IMR-90 (cell line): ENCODE measurements around the gene PRDX5. TPM values are rescaled to one million over a fixed set of nuclear protein-coding genes. Genes with fewer than 3 reads are reported as not detected.

Experiments used
- ATAC-seq: fragments of 200-7000 bp; cut with Tn5 transposase; 2 replicates; pipeline ENCODE4 v1.9.1; 2020; ENCODE audit warnings: low read depth, mild to moderate bottlenecking, moderate library complexity
- BruUV-seq: library from RNA; stranded (reverse); fragments of 400-500 nt; replicated peaks from 2 replicates; lab custom pipeline; 2021; lab: Mats Ljungman, UMichigan
- CTCF ChIA-PET: fragments of 300-600 bp; formaldehyde crosslinking; extraction: SDS; loops from one replicate; lab custom pipeline; 2021; ENCODE audit warnings: antibody characterized with exemption; lab: Yijun Ruan, JAX
- POLR2A ChIA-PET: fragments of 300-600 bp; sonication (Branson Sonifier 250); formaldehyde crosslinking; loops from one replicate; lab custom pipeline; 2022; ENCODE audit warnings: antibody characterized with exemption; ENCODE audit not compliant: unreplicated experiment; lab: Charles Lee
- DNase-seq: peaks from one replicate; pipeline ENCODE4 v3.0.0; 2013
- H2AFZ ChIP-seq: replicated peaks from 2 replicates; pipeline ENCODE3; 2013; ENCODE audit warnings: low read length, mild to moderate bottlenecking; ENCODE audit not compliant: poor library complexity
- H2AK5ac ChIP-seq: 2 replicates; pipeline ENCODE4 v1.6.1; 2013; ENCODE audit warnings: low read depth, low read length, inconsistent platforms
- H2AK9ac ChIP-seq: replicated peaks from 2 replicates; pipeline ENCODE3; 2013; ENCODE audit warnings: mild to moderate bottlenecking, low read depth, low read length, moderate library complexity; ENCODE audit not compliant: poor library complexity
- H2BK120ac ChIP-seq: 2 replicates; pipeline ENCODE4 v1.6.1; 2013; ENCODE audit warnings: low read depth, low read length, inconsistent platforms
- H2BK15ac ChIP-seq: 3 replicates; pipeline ENCODE4 v1.6.1; 2013; ENCODE audit warnings: low read depth, low read length, inconsistent platforms
- H2BK20ac ChIP-seq: 2 replicates; pipeline ENCODE4 v1.6.1; 2013; ENCODE audit warnings: low read depth, mild to moderate bottlenecking, inconsistent platforms, low read length, moderate library complexity
- H2BK5ac ChIP-seq: 2 replicates; pipeline ENCODE4 v1.6.1; 2013; ENCODE audit warnings: mild to moderate bottlenecking, low read depth, low read length, inconsistent platforms; ENCODE audit not compliant: poor library complexity, severe bottlenecking
- H3K14ac ChIP-seq: replicated peaks from 2 replicates; pipeline ENCODE4 v1.6.1; 2013; ENCODE audit warnings: low read depth, low read length, inconsistent platforms
- H3K18ac ChIP-seq: 2 replicates; pipeline ENCODE4 v1.6.1; 2013; ENCODE audit warnings: low read depth, low read length, control low read depth
- H3K23ac ChIP-seq: 2 replicates; pipeline ENCODE4 v1.6.1; 2013; ENCODE audit warnings: low read depth, low read length, inconsistent platforms
- H3K27ac ChIP-seq: 2 replicates; pipeline ENCODE4 v1.5.1; 2013; ENCODE audit warnings: mild to moderate bottlenecking, control low read depth, low read length; ENCODE audit not compliant: insufficient read depth
- H3K27me3 ChIP-seq: 2 replicates; pipeline ENCODE4 v1.6.1; 2013; ENCODE audit warnings: low read length; ENCODE audit not compliant: control insufficient read depth, insufficient read depth
- H3K36me3 ChIP-seq: 2 replicates; pipeline ENCODE4 v1.6.1; 2013; ENCODE audit warnings: low read length, mixed read lengths; ENCODE audit not compliant: control insufficient read depth, insufficient read depth
- H3K4ac ChIP-seq: 2 replicates; pipeline ENCODE4 v1.6.1; 2013; ENCODE audit warnings: low read depth, low read length, inconsistent platforms
- H3K4me1 ChIP-seq: 2 replicates; pipeline ENCODE4 v1.6.1; 2013; ENCODE audit warnings: low read length, mixed read lengths; ENCODE audit not compliant: control insufficient read depth, insufficient read depth
- H3K4me2 ChIP-seq: 2 replicates; pipeline ENCODE4 v1.6.1; 2013; ENCODE audit warnings: low read depth, mild to moderate bottlenecking, control low read depth, low read length, moderate library complexity
- H3K4me3 ChIP-seq: 2 replicates; pipeline ENCODE4 v1.5.1; 2013; ENCODE audit warnings: low read depth, mild to moderate bottlenecking, control low read depth, low read length, moderate library complexity; ENCODE audit not compliant: insufficient read depth
- H3K56ac ChIP-seq: 2 replicates; pipeline ENCODE4 v1.6.1; 2013; ENCODE audit warnings: low read length, inconsistent platforms; ENCODE audit not compliant: insufficient read depth; ENCODE audit errors: extremely low read depth
- H3K79me1 ChIP-seq, 2 experiments: 2 replicates each; pipeline ENCODE4 v1.6.1; 2013; ENCODE audit warnings: low read length in 2 of 2, inconsistent platforms in 1 of 2, low read depth in 1 of 2
- H3K9ac ChIP-seq: 2 replicates; pipeline ENCODE4 v1.6.1; 2013; ENCODE audit warnings: low read depth, low read length, control low read depth
- H3K9me1 ChIP-seq: 2 replicates; pipeline ENCODE4 v1.6.1; 2013; ENCODE audit warnings: low read length, inconsistent platforms; ENCODE audit not compliant: insufficient read depth
- H3K9me3 ChIP-seq: 2 replicates; pipeline ENCODE4 v1.6.1; 2013; ENCODE audit warnings: low read length; ENCODE audit not compliant: control insufficient read depth, insufficient read depth
- H4K20me1 ChIP-seq: 2 replicates; pipeline ENCODE4 v1.6.1; 2013; ENCODE audit warnings: low read length, inconsistent platforms; ENCODE audit not compliant: insufficient read depth
- H4K5ac ChIP-seq: 2 replicates; pipeline ENCODE4 v1.6.1; 2013; ENCODE audit warnings: mild to moderate bottlenecking, low read depth, low read length, control low read depth
- H4K8ac ChIP-seq, 2 experiments: 2 replicates each; pipeline ENCODE4 v1.6.1; 2013; ENCODE audit warnings: low read depth in 2 of 2, low read length in 2 of 2, control low read depth in 1 of 2, inconsistent platforms in 1 of 2
- H4K91ac ChIP-seq: 2 replicates; pipeline ENCODE4 v1.6.1; 2013; ENCODE audit warnings: low read depth, low read length, inconsistent platforms; ENCODE audit not compliant: insufficient read depth
- CEBPB ChIP-seq: IDR thresholded peaks from 2 replicates; pipeline ENCODE4 v1.6.1; 2012; ENCODE audit warnings: low read depth, low read length, improper control_type of control experiment
- CHD1 ChIP-seq: IDR thresholded peaks from 2 replicates; pipeline ENCODE4 v1.6.1; 2012; ENCODE audit warnings: low read depth, low read length, improper control_type of control experiment
- FOS ChIP-seq: fragments of 150-350 bp; IDR thresholded peaks from 2 replicates; pipeline ENCODE4 v1.6.1; 2016; ENCODE audit warnings: low read depth, low read length
- MAFK ChIP-seq: IDR thresholded peaks from 2 replicates; pipeline ENCODE4 v1.6.1; 2012; ENCODE audit warnings: low read depth, low read length, improper control_type of control experiment
- MAZ ChIP-seq: IDR thresholded peaks from 2 replicates; pipeline ENCODE4 v1.6.1; 2012; ENCODE audit warnings: low read depth, mild to moderate bottlenecking, low read length, improper control_type of control experiment, moderate library complexity, borderline replicate concordance
- MXI1 ChIP-seq: IDR thresholded peaks from 2 replicates; pipeline ENCODE4 v1.6.1; 2012; ENCODE audit warnings: low read depth, mild to moderate bottlenecking, low read length, moderate library complexity, borderline replicate concordance
- RAD21 ChIP-seq: IDR thresholded peaks from 2 replicates; pipeline ENCODE4 v1.6.1; 2012; ENCODE audit warnings: low read length, improper control_type of control experiment
- RCOR1 ChIP-seq: IDR thresholded peaks from 2 replicates; pipeline ENCODE4 v1.6.1; 2012; ENCODE audit warnings: mild to moderate bottlenecking, low read length, improper control_type of control experiment; ENCODE audit not compliant: insufficient replicate concordance
- SMC3 ChIP-seq: fragments of 150-350 bp; IDR thresholded peaks from 2 replicates; pipeline ENCODE4 v1.6.1; 2016; ENCODE audit warnings: low read depth, mild to moderate bottlenecking, antibody characterized with exemption, low read length, moderate library complexity
- WGBS, 2 experiments: methylation state at CpG; one replicate each; pipeline versions ENCODE4 v1.1.5 to v1.1.7; 2013; ENCODE audit warnings: missing lambda C conversion rate in 2 of 2; ENCODE audit not compliant: insufficient read length in 1 of 2; ENCODE audit errors: extremely low coverage in 2 of 2; 5-methylcytosine and 5-hydroxymethylcytosine counted together
- dilution Hi-C: fragments of 300-500 bp; cut with HindIII; formaldehyde crosslinking; loops from one replicate; pipeline ENCODE4 v1.14.3; 2018; ENCODE audit warnings: low sequenced_read_pairs; ENCODE audit not compliant: unreplicated experiment
- in situ Hi-C: fragments of 300-500 bp; cut with MboI; formaldehyde crosslinking; loops from 3 replicates; pipeline ENCODE4 v1.14.3; 2019; ENCODE audit warnings: low sequenced_read_pairs, inconsistent platforms, mixed read lengths
- intact Hi-C: fragments of 100-400 bp; cut with micrococcal nuclease; formaldehyde crosslinking; loops from 2 replicates; pipeline ENCODE4 v1.10.0; 2022
- polyA plus RNA-seq, 3 experiments: library from polyadenylated mRNA; depleted of rRNA; stranded (reverse); fragments of >200 nt; gene quantifications; 2 replicates each; pipeline ENCODE4 v1.2.3, GENCODE V29; 2012; ENCODE audit warnings: low replicate concordance in 1 of 3
- total RNA-seq: library from RNA; depleted of rRNA; stranded (reverse); fragments of >200 nt; gene quantifications from 2 replicates; pipeline ENCODE4 v1.2.3, GENCODE V29; 2012
- TF ChIP-seq, protein P1 (sequence below): fragments of 150-350 bp; IDR thresholded peaks from 2 replicates; pipeline ENCODE4 v1.6.1; 2017; ENCODE audit warnings: mild to moderate bottlenecking, antibody characterized with exemption, low read length, low read depth
- TF ChIP-seq, protein P2 (sequence below): fragments of 150-350 bp; IDR thresholded peaks from 2 replicates; pipeline ENCODE4 v1.6.1; 2016; ENCODE audit warnings: low read depth, mild to moderate bottlenecking, low read length, moderate library complexity, borderline replicate concordance
- TF ChIP-seq, protein P3 (sequence below): conservative IDR thresholded peaks from 2 replicates; pipeline ENCODE4 v1.5.1; 2012; ENCODE audit warnings: mild to moderate bottlenecking, low read depth, low read length, improper control_type of control experiment

PRDX5 gene
- total and polyA plus RNA-seq, 2 of the 4 experiments (the other 2 are of a cell fraction), result 120 to 292 TPM

DNA sequence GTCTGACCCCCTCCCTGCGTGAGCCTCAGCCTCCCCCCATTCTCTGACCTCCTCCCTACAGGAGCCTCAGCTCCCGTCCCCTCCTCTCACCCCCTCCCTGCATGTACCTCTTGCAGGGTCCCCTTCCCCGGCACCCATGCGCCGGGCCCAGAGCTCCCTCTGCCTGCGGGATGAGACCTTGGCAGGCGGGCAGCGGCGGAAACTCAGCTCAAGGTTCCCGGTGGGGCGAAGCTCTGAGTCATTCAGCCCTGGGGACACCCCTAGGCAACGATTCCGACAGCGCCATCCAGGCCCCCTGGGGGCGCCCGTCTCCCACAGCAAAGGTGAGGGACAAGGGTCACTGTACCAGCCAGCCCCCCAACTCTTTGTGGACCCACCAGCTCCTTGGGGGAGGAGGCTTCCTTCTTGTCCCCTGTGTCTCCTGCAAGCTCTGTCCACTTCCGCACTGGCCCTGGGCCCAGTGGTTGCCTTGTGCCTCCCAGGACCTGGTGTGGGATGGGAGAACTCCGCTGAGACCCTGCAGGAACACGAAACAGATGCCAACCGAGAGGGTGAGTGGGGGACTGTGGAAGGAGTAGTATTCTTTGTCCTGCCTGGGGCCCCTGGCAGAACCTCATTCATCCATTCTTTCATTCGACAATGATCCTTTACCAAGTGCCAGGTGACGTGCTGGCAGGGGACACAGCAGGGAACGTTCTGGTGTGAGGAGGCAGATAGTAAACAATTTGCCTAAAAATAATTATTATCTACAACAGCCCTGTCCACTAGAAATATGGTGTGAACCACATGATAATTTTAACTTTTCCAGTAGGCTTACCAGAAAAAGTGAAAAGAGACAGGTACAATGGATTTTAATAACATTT, 37.4 kb downstream of the PRDX5 start:
- peak overlapping the region; percentile 56 for H3K4me2 ChIP-seq
- peak overlapping the region; percentile 84 for H2BK120ac ChIP-seq
- H3K36me3 ChIP-seq, result no peaks in the 10 kb centered on the region
- DNase-seq (peak; percentile 77), ATAC-seq (peak; percentile 71)
- H3K56ac ChIP-seq, result no peak overlapping the region
- peak overlapping the region; percentile 21 for H2AK5ac ChIP-seq
- H3K14ac ChIP-seq, result peak overlapping the region; percentile 51; the same call in 1 of the 2 replicates
- in situ Hi-C loops, result no loop called here
- H2AK9ac ChIP-seq, result peak overlapping the region; percentile 89
- ChIA-PET POLR2A (interaction anchor here (0.5 to 0.6 kb wide), 2 partner anchors 37 to 519 kb away, joined by 4 to 13 read pairs; no protein-coding TSS in a partner anchor), CTCF (interaction anchor here (0.6 to 2.8 kb wide), 16 partner anchors 9 to 846 kb away, joined by 3 to 27 read pairs (median 4); partner anchors contain the start of genes ESRRA, PRDX5 and TRMT112)
- dilution Hi-C loops, result no loop called here
- no peaks in the 10 kb centered on the region for H3K9me3 ChIP-seq
- H3K23ac ChIP-seq, result peak overlapping the region; percentile 72
- H3K4me1 ChIP-seq, result peaks cover 27% of the 10 kb centered on the region
- peak overlapping the region; percentile 95 for H2AFZ ChIP-seq
- H3K4ac ChIP-seq, result peak overlapping the region; percentile 93
- BruUV-seq, result no TSS peak
- H3K9me1 ChIP-seq, result peaks cover 18% of the 10 kb centered on the region
- no CpG with 5 or more reads among the region's 23 CpGs for WGBS, 2 experiments
- peak overlapping the region; percentile 2; the same call in 1 of the 2 replicates for H3K4me3 ChIP-seq
- H3K18ac ChIP-seq, result peak overlapping the region; percentile 78
- H3K27ac ChIP-seq, result peak overlapping the region; percentile 66
- peak overlapping the region; percentile 68 for H2BK5ac ChIP-seq
- peaks cover 3 to 30% of the 10 kb centered on the region in 2 experiments; a peak in 3 of 4 replicates for H3K79me1 ChIP-seq
- peak overlapping the region; percentile 85 for H4K91ac ChIP-seq
- peak overlapping the region; percentile 55; the same call in 1 of the 3 replicates for H2BK15ac ChIP-seq
- no peaks in the 10 kb centered on the region for H4K20me1 ChIP-seq
- H2BK20ac ChIP-seq, result peak overlapping the region; percentile 66
- peak overlapping the region; percentile 62 for H3K9ac ChIP-seq
- peak overlapping the region; percentile 89 for H4K5ac ChIP-seq
- intact Hi-C loops, result loop anchor here (1.0 to 5.0 kb wide), 3 partner anchors 37 to 297 kb away; partner anchors contain the start of gene PRDX5
- peak overlapping the region; percentile 86 to 93 for H4K8ac ChIP-seq
- no peaks in the 10 kb centered on the region for H3K27me3 ChIP-seq
- TF ChIP-seq, protein P1, sequence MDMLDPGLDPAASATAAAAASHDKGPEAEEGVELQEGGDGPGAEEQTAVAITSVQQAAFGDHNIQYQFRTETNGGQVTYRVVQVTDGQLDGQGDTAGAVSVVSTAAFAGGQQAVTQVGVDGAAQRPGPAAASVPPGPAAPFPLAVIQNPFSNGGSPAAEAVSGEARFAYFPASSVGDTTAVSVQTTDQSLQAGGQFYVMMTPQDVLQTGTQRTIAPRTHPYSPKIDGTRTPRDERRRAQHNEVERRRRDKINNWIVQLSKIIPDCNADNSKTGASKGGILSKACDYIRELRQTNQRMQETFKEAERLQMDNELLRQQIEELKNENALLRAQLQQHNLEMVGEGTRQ, result no peak
- peak; percentile 79 for TF ChIP-seq RAD21
- no peak for TF ChIP-seq MAFK
- no peak for TF ChIP-seq RCOR1
- no peak for TF ChIP-seq CEBPB
- TF ChIP-seq CHD1, result no peak
- no peak for TF ChIP-seq MXI1
- TF ChIP-seq, protein P2, sequence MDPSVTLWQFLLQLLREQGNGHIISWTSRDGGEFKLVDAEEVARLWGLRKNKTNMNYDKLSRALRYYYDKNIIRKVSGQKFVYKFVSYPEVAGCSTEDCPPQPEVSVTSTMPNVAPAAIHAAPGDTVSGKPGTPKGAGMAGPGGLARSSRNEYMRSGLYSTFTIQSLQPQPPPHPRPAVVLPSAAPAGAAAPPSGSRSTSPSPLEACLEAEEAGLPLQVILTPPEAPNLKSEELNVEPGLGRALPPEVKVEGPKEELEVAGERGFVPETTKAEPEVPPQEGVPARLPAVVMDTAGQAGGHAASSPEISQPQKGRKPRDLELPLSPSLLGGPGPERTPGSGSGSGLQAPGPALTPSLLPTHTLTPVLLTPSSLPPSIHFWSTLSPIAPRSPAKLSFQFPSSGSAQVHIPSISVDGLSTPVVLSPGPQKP, result no peak
- TF ChIP-seq FOS, result peak; percentile 60
- TF ChIP-seq SMC3, result peak; percentile 77
- TF ChIP-seq, protein P3, sequence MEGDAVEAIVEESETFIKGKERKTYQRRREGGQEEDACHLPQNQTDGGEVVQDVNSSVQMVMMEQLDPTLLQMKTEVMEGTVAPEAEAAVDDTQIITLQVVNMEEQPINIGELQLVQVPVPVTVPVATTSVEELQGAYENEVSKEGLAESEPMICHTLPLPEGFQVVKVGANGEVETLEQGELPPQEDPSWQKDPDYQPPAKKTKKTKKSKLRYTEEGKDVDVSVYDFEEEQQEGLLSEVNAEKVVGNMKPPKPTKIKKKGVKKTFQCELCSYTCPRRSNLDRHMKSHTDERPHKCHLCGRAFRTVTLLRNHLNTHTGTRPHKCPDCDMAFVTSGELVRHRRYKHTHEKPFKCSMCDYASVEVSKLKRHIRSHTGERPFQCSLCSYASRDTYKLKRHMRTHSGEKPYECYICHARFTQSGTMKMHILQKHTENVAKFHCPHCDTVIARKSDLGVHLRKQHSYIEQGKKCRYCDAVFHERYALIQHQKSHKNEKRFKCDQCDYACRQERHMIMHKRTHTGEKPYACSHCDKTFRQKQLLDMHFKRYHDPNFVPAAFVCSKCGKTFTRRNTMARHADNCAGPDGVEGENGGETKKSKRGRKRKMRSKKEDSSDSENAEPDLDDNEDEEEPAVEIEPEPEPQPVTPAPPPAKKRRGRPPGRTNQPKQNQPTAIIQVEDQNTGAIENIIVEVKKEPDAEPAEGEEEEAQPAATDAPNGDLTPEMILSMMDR, result peak; percentile 91
- peak; percentile 87 for TF ChIP-seq MAZ
